ENCODE data around the gene ABCA10. TPM values are rescaled to one million over a fixed set of nuclear protein-coding genes. Genes with fewer than 3 reads are reported as not detected.
"Not testable (repeated sequence)": the region's sequence is repeated elsewhere in the genome, so short reads cannot be mapped to it uniquely, and the experiment has no call there.

Gene ABCA10
- polyA plus RNA-seq, 1 donor from 2014 or later = not detected

DNA sequence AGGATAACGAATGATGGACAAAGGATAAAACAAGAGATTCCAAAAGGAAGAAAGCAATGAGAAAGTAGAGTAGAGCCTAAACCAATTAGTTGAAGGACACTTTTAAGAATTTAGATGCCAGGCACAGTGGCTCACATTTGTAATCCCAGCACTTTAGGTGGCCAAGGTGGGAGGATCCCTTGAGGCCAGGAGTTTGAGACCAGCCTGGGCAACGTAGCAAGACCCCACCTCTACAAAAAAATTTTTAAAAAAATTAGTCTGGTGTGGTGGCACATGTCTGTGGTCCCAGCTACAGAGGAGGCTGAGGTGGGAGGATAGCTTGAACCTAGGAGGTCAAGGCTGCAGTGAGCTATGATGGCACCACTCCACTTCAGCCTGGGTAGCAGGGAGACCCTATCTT, 20.0 kb downstream of the ABCA10 start:
- H3K9me3 Mint-ChIP-seq = no peaks in the 10 kb centered on the region
- peaks cover 4 to 15% (median 5%) of the 10 kb centered on the region in 3 donors for H3K4me1 Mint-ChIP-seq
- no peak overlapping the region for H3K4me3 Mint-ChIP-seq
- no peak overlapping the region for H3K27ac Mint-ChIP-seq
- H3K27me3 Mint-ChIP-seq = no peaks in the 10 kb centered on the region
- peaks cover 4% of the 10 kb centered on the region for H3K36me3 Mint-ChIP-seq

DNA sequence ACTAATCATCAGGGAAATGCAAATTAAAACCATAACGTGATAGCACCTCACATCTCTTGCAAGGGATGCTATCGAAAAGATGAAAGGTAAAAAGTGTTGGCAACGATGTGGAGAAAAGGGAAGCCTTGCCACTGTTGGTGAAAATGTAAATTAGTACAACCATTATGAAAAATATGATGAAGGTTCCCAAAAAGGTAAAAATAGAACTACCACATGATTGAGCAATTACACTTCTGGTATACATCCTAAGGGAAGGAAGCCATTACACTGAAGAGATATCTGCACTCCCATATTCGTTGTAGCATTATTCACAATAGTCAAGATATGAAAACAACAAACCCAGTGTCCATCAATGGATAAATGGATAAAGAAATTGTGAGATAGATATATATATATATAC, 21.5 kb downstream of the ABCA10 start:
- H3K9me3 Mint-ChIP-seq = no peaks in the 10 kb centered on the region
- H3K27me3 Mint-ChIP-seq = no peaks in the 10 kb centered on the region
- no peak overlapping the region for H3K27ac Mint-ChIP-seq
- H3K36me3 Mint-ChIP-seq = no peaks in the 10 kb centered on the region
- H3K4me3 Mint-ChIP-seq = no peak overlapping the region
- H3K4me1 Mint-ChIP-seq = peaks cover 4 to 14% (median 4%) of the 10 kb centered on the region in 3 donors

DNA sequence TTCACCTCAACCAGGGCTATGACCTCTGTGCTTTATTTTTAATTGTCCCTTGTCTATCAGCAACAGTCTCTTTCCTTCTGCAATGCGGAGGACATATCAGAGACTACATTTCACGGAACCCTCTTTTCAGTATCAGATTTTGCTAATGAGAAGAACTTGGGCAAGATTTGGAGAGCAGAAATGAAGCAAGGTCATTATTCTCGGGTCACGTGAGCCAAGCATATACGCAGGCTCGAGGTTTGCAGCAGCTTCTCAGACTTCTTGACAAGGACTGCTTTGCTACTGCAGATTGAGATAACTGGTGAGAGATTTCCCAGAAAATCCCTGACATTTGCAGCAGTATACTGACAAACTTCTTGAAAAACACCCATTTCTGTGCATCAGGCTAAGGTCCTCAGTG, 30.4 kb downstream of the ABCA10 start:
- no peak overlapping the region for H3K27ac Mint-ChIP-seq
- H3K9me3 Mint-ChIP-seq = peaks cover 0 to 2% (median 0%) of the 10 kb centered on the region in 3 donors
- no peaks in the 10 kb centered on the region for H3K4me1 Mint-ChIP-seq
- H3K27me3 Mint-ChIP-seq = no peaks in the 10 kb centered on the region
- H3K36me3 Mint-ChIP-seq = no peaks in the 10 kb centered on the region
- no peak overlapping the region for H3K4me3 Mint-ChIP-seq

DNA sequence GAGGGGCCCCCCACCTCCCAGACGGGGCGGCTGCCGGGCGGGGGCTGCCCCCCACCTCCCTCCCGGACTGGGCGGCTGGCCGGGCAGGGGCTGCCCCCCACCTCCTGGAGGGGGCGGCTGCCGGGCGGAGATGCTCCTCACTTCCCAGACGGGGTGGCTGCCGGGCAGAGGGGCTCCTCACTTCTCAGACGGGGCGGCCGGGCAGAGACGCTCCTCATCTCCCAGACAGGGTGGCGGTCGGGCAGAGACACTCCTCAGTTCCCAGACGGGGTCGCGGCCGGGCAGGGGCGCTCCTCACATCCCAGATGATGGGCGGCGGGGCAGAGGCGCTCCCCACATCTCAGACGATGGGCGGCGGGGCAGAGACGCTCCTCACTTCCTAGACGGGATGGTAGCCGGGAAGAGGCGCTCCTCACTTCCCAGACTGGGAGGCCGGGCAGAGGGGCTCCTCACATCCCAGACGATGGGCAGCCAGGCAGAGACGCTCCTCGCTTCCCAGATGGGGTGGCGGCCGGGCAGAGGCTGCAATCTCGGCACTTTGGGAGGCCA, 32.4 kb downstream of the ABCA10 start:
- H3K36me3 Mint-ChIP-seq, H3K27me3 Mint-ChIP-seq, H3K4me3 Mint-ChIP-seq, H3K27ac Mint-ChIP-seq, H3K9me3 Mint-ChIP-seq, H3K4me1 Mint-ChIP-seq: not testable (repeated sequence)

- Mint-ChIP-seq H3K36me3 (no peaks in the 10 kb centered on the region), H3K4me1 (no peaks in the 10 kb centered on the region), H3K4me3 (no peak overlapping the region), H3K9me3 (no peaks in the 10 kb centered on the region), H3K27ac (no peak overlapping the region), H3K27me3 (no peaks in the 10 kb centered on the region)
Measured at GRCh38 chr17:69192754-69193153, 35.9 kb downstream of the ABCA10 start.

GRCh38 chr17:69188796-69189195, 39.8 kb downstream of the ABCA10 start:
- Mint-ChIP-seq H3K4me3 (no peak overlapping the region), H3K36me3 (no peaks in the 10 kb centered on the region), H3K27ac (no peak overlapping the region), H3K9me3 (peaks cover 0 to 4% (median 0%) of the 10 kb centered on the region in 3 donors), H3K27me3 (no peaks in the 10 kb centered on the region), H3K4me1 (no peaks in the 10 kb centered on the region)

GRCh38 chr17:69188064-69188463, 40.6 kb downstream of the ABCA10 start:
- H3K27ac Mint-ChIP-seq = no peak overlapping the region
- H3K27me3 Mint-ChIP-seq = no peaks in the 10 kb centered on the region
- no peaks in the 10 kb centered on the region for H3K4me1 Mint-ChIP-seq
- H3K4me3 Mint-ChIP-seq = no peak overlapping the region
- H3K36me3 Mint-ChIP-seq = no peaks in the 10 kb centered on the region
- peaks cover 0 to 4% (median 0%) of the 10 kb centered on the region in 3 donors for H3K9me3 Mint-ChIP-seq

DNA sequence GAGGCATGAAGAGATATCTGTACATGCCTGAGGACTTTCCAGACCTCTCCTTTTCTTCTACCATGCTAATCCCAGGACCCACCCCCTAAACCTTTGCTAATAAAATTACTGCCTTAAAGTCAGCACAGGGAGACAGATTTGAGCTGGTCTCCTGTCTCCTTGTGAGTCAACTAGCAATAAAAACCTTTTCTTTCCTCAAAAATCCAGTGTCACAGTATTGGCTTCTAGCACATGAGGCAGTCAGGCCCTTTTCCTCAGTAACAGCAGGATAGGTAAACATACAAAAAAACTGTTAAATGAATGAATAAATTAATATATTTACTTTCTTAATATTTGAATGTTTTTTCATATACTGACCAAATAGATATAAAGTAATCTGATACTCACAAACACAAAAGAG, 41.3 kb downstream of the ABCA10 start:
- Mint-ChIP-seq H3K4me3 (no peak overlapping the region), H3K36me3 (no peaks in the 10 kb centered on the region), H3K27me3 (no peaks in the 10 kb centered on the region), H3K27ac (no peak overlapping the region), H3K4me1 (no peaks in the 10 kb centered on the region), H3K9me3 (peaks cover 0 to 4% (median 0%) of the 10 kb centered on the region in 3 donors)

DNA sequence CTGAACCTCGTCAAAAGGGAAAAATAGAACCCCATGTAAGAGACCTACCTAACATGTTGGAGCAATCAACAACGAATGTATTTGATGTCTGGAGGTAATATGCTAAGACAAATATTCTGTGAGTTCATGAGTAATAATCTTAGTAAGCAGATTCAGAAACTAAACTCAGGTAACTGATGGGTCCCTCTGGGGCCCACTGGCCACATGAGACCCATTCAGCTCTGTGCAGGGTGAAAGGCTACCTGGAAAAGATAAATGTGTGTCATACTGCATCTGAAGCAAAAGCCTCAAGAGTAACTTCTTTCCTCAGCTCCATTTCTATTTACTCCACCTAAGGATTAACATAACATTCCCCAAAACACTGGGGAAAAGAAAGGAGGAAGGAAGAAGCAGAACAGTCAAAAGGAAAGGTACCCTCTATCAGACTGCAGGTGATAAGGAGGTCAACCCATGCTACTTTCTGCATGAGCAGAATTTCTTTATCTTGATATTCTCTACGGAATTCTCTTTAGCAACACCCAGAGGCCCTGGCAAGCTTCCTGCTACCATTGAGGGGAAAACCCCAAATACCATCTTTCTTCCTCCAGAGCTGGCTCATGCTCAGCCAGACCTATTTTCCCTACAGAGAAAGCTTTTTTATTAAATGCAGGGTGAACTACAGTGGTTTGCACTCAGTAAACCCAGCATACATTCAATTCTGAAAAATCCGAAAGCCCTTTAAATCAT, 49.2 kb downstream of the ABCA10 start:
- Mint-ChIP-seq H3K36me3 (no peaks in the 10 kb centered on the region), H3K4me1 (peaks cover 15 to 27% (median 24%) of the 10 kb centered on the region in 3 donors), H3K27ac (no peak overlapping the region), H3K27me3 (no peaks in the 10 kb centered on the region), H3K4me3 (peak overlapping the region in 1 of 4 donors; percentile 74), H3K9me3 (no peaks in the 10 kb centered on the region)

- Mint-ChIP-seq H3K9me3 (no peaks in the 10 kb centered on the region), H3K27ac (no peak overlapping the region), H3K4me1 (peaks cover 15 to 34% (median 24%) of the 10 kb centered on the region in 3 donors), H3K27me3 (no peaks in the 10 kb centered on the region), H3K36me3 (no peaks in the 10 kb centered on the region), H3K4me3 (peak overlapping the region in 1 of 4 donors; percentile 18)
Measured at GRCh38 chr17:69176457-69176795, 52.2 kb downstream of the ABCA10 start.

- Mint-ChIP-seq H3K4me1 (peaks cover 17 to 34% (median 25%) of the 10 kb centered on the region in 3 donors), H3K9me3 (no peaks in the 10 kb centered on the region), H3K36me3 (peaks cover 2% of the 10 kb centered on the region), H3K27ac (no peak overlapping the region), H3K27me3 (no peaks in the 10 kb centered on the region), H3K4me3 (peak overlapping the region in 1 of 4 donors; percentile 18)
Measured at GRCh38 chr17:69175625-69176456, 52.8 kb downstream of the ABCA10 start.

DNA sequence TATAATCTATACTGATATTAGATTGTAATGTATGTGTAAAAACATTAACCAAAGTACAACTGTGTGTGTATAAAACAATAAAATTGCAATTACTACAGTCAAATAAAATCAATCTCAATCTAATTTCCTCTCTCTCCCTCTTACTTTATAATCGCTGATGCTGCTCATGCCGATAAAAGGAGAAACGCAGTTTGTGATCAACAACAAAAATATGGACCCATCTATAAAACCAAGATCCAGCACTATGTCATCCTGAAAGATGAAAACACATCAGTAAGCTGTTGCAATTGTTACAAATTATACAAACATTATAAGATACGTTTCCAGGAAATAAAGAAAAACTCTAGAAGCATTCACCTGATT, 53.4 kb downstream of the ABCA10 start:
- Mint-ChIP-seq H3K4me3 (no peak overlapping the region), H3K27me3 (no peaks in the 10 kb centered on the region), H3K27ac (no peak overlapping the region), H3K9me3 (no peaks in the 10 kb centered on the region), H3K4me1 (peaks cover 23 to 37% (median 30%) of the 10 kb centered on the region in 3 donors), H3K36me3 (peaks cover 2% of the 10 kb centered on the region)

GRCh38 chr17:69173118-69173517, 55.5 kb downstream of the ABCA10 start:
- H3K4me1 Mint-ChIP-seq = peaks cover 13 to 23% (median 20%) of the 10 kb centered on the region in 3 donors
- peak overlapping the region in 1 of 3 donors; percentile 14 for H3K27ac Mint-ChIP-seq
- H3K4me3 Mint-ChIP-seq = no peak overlapping the region
- peaks cover 2% of the 10 kb centered on the region for H3K36me3 Mint-ChIP-seq
- no peaks in the 10 kb centered on the region for H3K27me3 Mint-ChIP-seq
- peaks cover 0 to 3% (median 0%) of the 10 kb centered on the region in 3 donors for H3K9me3 Mint-ChIP-seq

GRCh38 chr17:69170377-69170776, 58.2 kb downstream of the ABCA10 start:
- Mint-ChIP-seq H3K36me3 (peaks cover 2% of the 10 kb centered on the region), H3K27ac (no peak overlapping the region), H3K4me3 (peak overlapping the region in 2 of 4 donors; percentile 45 to 83), H3K27me3 (no peaks in the 10 kb centered on the region), H3K4me1 (peaks cover 7 to 12% (median 9%) of the 10 kb centered on the region in 3 donors), H3K9me3 (peaks cover 0 to 5% (median 0%) of the 10 kb centered on the region in 3 donors)

DNA sequence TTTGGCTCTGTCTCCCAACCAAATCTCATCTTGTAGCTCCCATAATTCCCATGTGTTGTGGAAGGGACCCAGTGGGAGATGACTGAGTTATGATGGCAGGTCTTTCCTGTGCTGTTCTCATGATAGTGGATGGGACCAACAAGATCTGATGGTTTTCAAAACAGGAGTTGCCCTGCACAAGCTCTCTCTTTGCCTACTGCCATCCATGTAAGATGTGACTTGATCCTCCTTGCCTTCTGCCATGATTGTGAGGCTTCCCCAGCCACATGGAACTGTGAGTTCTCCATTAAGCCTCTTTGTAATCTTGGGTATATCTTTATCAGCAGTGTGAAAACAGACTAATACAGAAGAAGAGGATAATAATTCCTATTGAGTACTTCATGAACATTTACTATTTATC, 60.0 kb downstream of the ABCA10 start:
- H3K9me3 Mint-ChIP-seq, H3K4me3 Mint-ChIP-seq, H3K36me3 Mint-ChIP-seq, H3K27me3 Mint-ChIP-seq: not testable (repeated sequence)
- H3K27ac Mint-ChIP-seq = peak overlapping the region in 2 of 3 donors; percentile 34 to 51
- H3K4me1 Mint-ChIP-seq = peaks cover 7 to 12% (median 9%) of the 10 kb centered on the region in 3 donors
